GM23338 (cell line): Measurements from ENCODE around the gene PIK3C3.

Source experiments
- CREB1 ChIP-seq: fragments of 250-450 bp; sonication (Bioruptor Pico); IDR thresholded peaks from 2 replicates; pipeline ENCODE4 v1.5.0; 2020; ENCODE audit warnings: low read depth, mild to moderate bottlenecking, moderate library complexity
- CTCF ChIP-seq, 2 experiments: fragments of 200-600 bp in 1 of 2; sonication (generic) in 1 of 2; conservative IDR thresholded peaks; 2 replicates each; pipeline versions ENCODE4 v1.5.1 to v1.6.1; 2016 to 2017; ENCODE audit warnings: antibody characterized with exemption in 2 of 2, low read depth in 2 of 2, mild to moderate bottlenecking in 2 of 2, moderate library complexity in 1 of 2
- ETS1 ChIP-seq: IDR thresholded peaks from 2 replicates; pipeline ENCODE4 v1.6.1; 2016; ENCODE audit warnings: antibody characterized with exemption
- EZH2 ChIP-seq: fragments of 200-600 bp; sonication (generic); IDR thresholded peaks from one replicate; pipeline ENCODE4 v1.8.0; 2017; ENCODE audit warnings: antibody characterized with exemption, mild to moderate bottlenecking, low read depth; ENCODE audit not compliant: unreplicated experiment
- EZH2phosphoT487 ChIP-seq: fragments of 200-600 bp; sonication (generic); IDR thresholded peaks from one replicate; pipeline ENCODE4 v1.8.1; 2018; ENCODE audit warnings: antibody characterized with exemption; ENCODE audit not compliant: unreplicated experiment
- JUNB ChIP-seq: IDR thresholded peaks from one replicate; pipeline ENCODE4 v1.6.1; 2016; ENCODE audit warnings: antibody characterized with exemption; ENCODE audit not compliant: unreplicated experiment
- POLR2AphosphoS5 ChIP-seq: IDR thresholded peaks from 2 replicates; pipeline ENCODE4 v1.6.1; 2016; ENCODE audit warnings: antibody characterized with exemption, low read depth
- REST ChIP-seq: IDR thresholded peaks from one replicate; pipeline ENCODE4 v1.6.1; 2018; ENCODE audit warnings: antibody characterized with exemption; ENCODE audit not compliant: unreplicated experiment
- STAT1 ChIP-seq: IDR thresholded peaks from one replicate; pipeline ENCODE4 v1.6.1; 2016; ENCODE audit warnings: antibody characterized with exemption; ENCODE audit not compliant: unreplicated experiment

GRCh38 chr18:41966943-41967342 lies 11.9 kb downstream of the PIK3C3 start:
- TF ChIP-seq CTCF (conservative IDR thresholded peaks at IDR 0.05; ENCODE audit: low read depth in 2 of 2): no peak
- no peak for TF ChIP-seq STAT1
- TF ChIP-seq EZH2phosphoT487: no peak
- TF ChIP-seq POLR2AphosphoS5: no peak
- no peak for TF ChIP-seq EZH2
- TF ChIP-seq REST: no peak
- no peak for TF ChIP-seq CREB1 (CRISPR knock-in tag)
- TF ChIP-seq ETS1: no peak
- TF ChIP-seq JUNB: no peak
